H1 (cell line): Measurements from ENCODE around the gene SEC14L3. TPM values are rescaled to one million over a fixed set of nuclear protein-coding genes. Genes with fewer than 3 reads are reported as not detected.

Experiments used
- CTCF ChIA-PET: fragments of 300-600 bp; sonication (Branson Sonifier 250); formaldehyde crosslinking; loops from one replicate; lab custom pipeline; 2021; ENCODE audit not compliant: partially characterized antibody; lab: Charles Lee
- POLR2A ChIA-PET: fragments of 300-600 bp; sonication (Branson Sonifier 250); formaldehyde crosslinking; loops from one replicate; lab custom pipeline; 2021; ENCODE audit warnings: inconsistent platforms; ENCODE audit not compliant: partially characterized antibody; lab: Charles Lee
- DNase-seq, 2 experiments: peaks; one replicate each; pipeline versions ENCODE4 v3.0.0 to v3.0.0-alpha.2; 2010 to 2022; ENCODE audit warnings: low spot score in 2 of 2, low read depth in 1 of 2, mixed read lengths in 1 of 2
- FAIRE-seq: peaks from 2 replicates; lab custom pipeline; 2011; peaks lifted over from hg19 to GRCh38; lab: Jason Lieb, UNC
- H2AFZ ChIP-seq: 2 replicates; pipeline ENCODE4 v1.8.1; 2012; ENCODE audit warnings: low read length, inconsistent platforms
- H2AK5ac ChIP-seq: 2 replicates; pipeline ENCODE4 v1.6.1; 2013; ENCODE audit warnings: low read depth, low read length
- H2BK120ac ChIP-seq: replicated peaks from 2 replicates; pipeline ENCODE3; 2013; ENCODE audit warnings: low read depth, low read length, inconsistent platforms
- H2BK12ac ChIP-seq: 2 replicates; pipeline ENCODE4 v1.6.1; 2013; ENCODE audit warnings: low read depth, low read length
- H2BK15ac ChIP-seq: 2 replicates; pipeline ENCODE4 v1.6.1; 2013; ENCODE audit warnings: low read length
- H2BK20ac ChIP-seq: 2 replicates; pipeline ENCODE4 v1.6.1; 2013; ENCODE audit warnings: low read length
- H2BK5ac ChIP-seq: 2 replicates; pipeline ENCODE4 v1.6.1; 2013; ENCODE audit warnings: low read depth, low read length
- H3K14ac ChIP-seq: 2 replicates; pipeline ENCODE4 v1.6.1; 2013; ENCODE audit warnings: inconsistent platforms; ENCODE audit not compliant: insufficient read length
- H3K18ac ChIP-seq: 2 replicates; pipeline ENCODE4 v1.6.1; 2013; ENCODE audit warnings: low read length; ENCODE audit errors: extremely low read depth
- H3K23ac ChIP-seq: 2 replicates; pipeline ENCODE4 v1.6.1; 2013; ENCODE audit warnings: inconsistent platforms; ENCODE audit not compliant: insufficient read length
- H3K23me2 ChIP-seq: 2 replicates; pipeline ENCODE4 v1.6.1; 2013; ENCODE audit warnings: low read depth, low read length
- H3K27ac ChIP-seq: 2 replicates; pipeline ENCODE4 v1.6.1; 2011; ENCODE audit warnings: low read depth, low read length, inconsistent platforms
- H3K27me3 ChIP-seq, 4 experiments: replicated peaks in 1 of 4; 1 replicate in 1 of 4; 2 replicates in 3 of 4; pipeline versions ENCODE4 v1.6.1 to v1.8.1; 2011 to 2013; ENCODE audit warnings: low read length in 3 of 4, mild to moderate bottlenecking in 3 of 4, inconsistent platforms in 2 of 4, mixed read lengths in 2 of 4, moderate library complexity in 1 of 4; ENCODE audit not compliant: control insufficient read depth in 3 of 4, insufficient read depth in 3 of 4; ENCODE audit errors: extremely low read depth in 1 of 4
- H3K36me3 ChIP-seq, 4 experiments: 2 replicates each; pipeline versions ENCODE4 v1.6.1 to v1.8.1; 2011 to 2013; ENCODE audit warnings: mild to moderate bottlenecking in 4 of 4, low read length in 3 of 4, moderate library complexity in 2 of 4, control low read depth in 1 of 4, inconsistent platforms in 1 of 4; ENCODE audit not compliant: insufficient read depth in 4 of 4, control insufficient read depth in 2 of 4
- H3K4ac ChIP-seq: replicated peaks from 2 replicates; pipeline ENCODE3; 2013; ENCODE audit warnings: low read length, low read depth, mixed read lengths, inconsistent platforms; ENCODE audit not compliant: insufficient read length
- H3K4me1 ChIP-seq, 4 experiments: replicated peaks in 1 of 4; 1 replicate in 1 of 4; 2 replicates in 3 of 4; pipeline versions ENCODE4 v1.6.1 to v1.8.1; 2011 to 2013; ENCODE audit warnings: low read length in 3 of 4, inconsistent platforms in 2 of 4, mixed read lengths in 1 of 4; ENCODE audit not compliant: insufficient read depth in 4 of 4, control insufficient read depth in 3 of 4
- H3K4me2 ChIP-seq, 2 experiments: 2 replicates each; pipeline versions ENCODE4 v1.6.1 to v1.8.1; 2011 to 2013; ENCODE audit warnings: low read depth in 2 of 2, low read length in 2 of 2, control low read depth in 1 of 2, inconsistent platforms in 1 of 2, mild to moderate bottlenecking in 1 of 2; ENCODE audit not compliant: insufficient read depth in 1 of 2
- H3K4me3 ChIP-seq, 4 experiments: fragments of 200-600, 300-600 bp in 1 of 4; sonication (generic), shearing (Covaris generic), sonication (Bioruptor Twin) in 1 of 4; 2 replicates each; pipeline versions ENCODE4 v1.5.1 to v1.8.1; 2011 to 2016; ENCODE audit warnings: low read length in 4 of 4, low read depth in 3 of 4, control low read depth in 2 of 4, inconsistent platforms in 2 of 4, mild to moderate bottlenecking in 2 of 4, mixed read lengths in 1 of 4, moderate library complexity in 1 of 4; ENCODE audit not compliant: insufficient read depth in 2 of 4; ENCODE audit errors: extremely low read depth in 1 of 4
- H3K56ac ChIP-seq: replicated peaks from 2 replicates; pipeline ENCODE3; 2013; ENCODE audit warnings: low read depth, mild to moderate bottlenecking, mixed read lengths, low read length, inconsistent platforms; ENCODE audit not compliant: insufficient read length
- H3K79me1 ChIP-seq: 2 replicates; pipeline ENCODE4 v1.6.1; 2013; ENCODE audit warnings: low read depth, low read length, control low read depth
- H3K79me2 ChIP-seq, 2 experiments: 2 replicates each; pipeline versions ENCODE4 v1.6.1 to v1.8.1; 2012 to 2013; ENCODE audit warnings: low read length in 2 of 2, mild to moderate bottlenecking in 2 of 2, inconsistent platforms in 1 of 2; ENCODE audit not compliant: insufficient read depth in 2 of 2, control insufficient read depth in 1 of 2
- H3K9ac ChIP-seq, 4 experiments: replicated peaks in 1 of 4; 1 replicate in 1 of 4; 2 replicates in 3 of 4; pipeline versions ENCODE4 v1.6.1 to v1.8.1; 2011 to 2013; ENCODE audit warnings: low read depth in 3 of 4, low read length in 3 of 4, control low read depth in 2 of 4, mild to moderate bottlenecking in 2 of 4, moderate library complexity in 2 of 4, inconsistent platforms in 1 of 4; ENCODE audit errors: extremely low read depth in 1 of 4
- H3K9me3 ChIP-seq, 2 experiments: 2 replicates each; pipeline versions ENCODE4 v1.6.1 to v1.8.1; 2012 to 2013; ENCODE audit warnings: mild to moderate bottlenecking in 2 of 2, moderate library complexity in 2 of 2, control low read depth in 1 of 2, inconsistent platforms in 1 of 2, low read depth in 1 of 2, low read length in 1 of 2, mixed read lengths in 1 of 2; ENCODE audit not compliant: insufficient read depth in 2 of 2
- H4K20me1 ChIP-seq, 2 experiments: replicated peaks in 1 of 2; 2 replicates each; pipeline versions ENCODE3 to v1.8.1; 2011 to 2013; ENCODE audit warnings: inconsistent platforms in 2 of 2, low read length in 2 of 2, mild to moderate bottlenecking in 1 of 2; ENCODE audit not compliant: insufficient read depth in 2 of 2, control insufficient read depth in 1 of 2
- H4K5ac ChIP-seq: 2 replicates; pipeline ENCODE4 v1.6.1; 2013; ENCODE audit warnings: low read length, low read depth, mixed read lengths, inconsistent platforms; ENCODE audit not compliant: insufficient read length
- H4K8ac ChIP-seq: 2 replicates; pipeline ENCODE4 v1.8.0; 2013; ENCODE audit warnings: mild to moderate bottlenecking, moderate library complexity, low read length, inconsistent platforms; ENCODE audit not compliant: insufficient read depth; ENCODE audit errors: extremely low read depth
- H4K91ac ChIP-seq: replicated peaks from 2 replicates; pipeline ENCODE3; 2013; ENCODE audit warnings: low read length, mixed read lengths, inconsistent platforms; ENCODE audit not compliant: insufficient read length
- CREB1 ChIP-seq: IDR thresholded peaks from 2 replicates; pipeline ENCODE4 v1.6.1; 2012; ENCODE audit warnings: inconsistent platforms
- EP300 ChIP-seq, 2 experiments: IDR thresholded peaks; 1 replicate in 1 of 2; 2 replicates in 1 of 2; pipeline ENCODE4 v1.6.1; 2011 to 2012; ENCODE audit warnings: low read depth in 2 of 2, low read length in 2 of 2, mild to moderate bottlenecking in 2 of 2, borderline replicate concordance in 1 of 2, inconsistent platforms in 1 of 2, moderate library complexity in 1 of 2
- HDAC2 ChIP-seq, 2 experiments: fragments of 300-600 bp in 1 of 2; sonication (generic) in 1 of 2; IDR thresholded peaks; 2 replicates each; pipeline ENCODE4 v1.6.1; 2011 to 2012; ENCODE audit warnings: low read depth in 2 of 2, low read length in 2 of 2, mild to moderate bottlenecking in 2 of 2, moderate library complexity in 2 of 2, borderline replicate concordance in 1 of 2, inconsistent platforms in 1 of 2
- JUN ChIP-seq: IDR thresholded peaks from 2 replicates; pipeline ENCODE4 v1.6.1; 2011; ENCODE audit warnings: low read depth, mild to moderate bottlenecking, improper control_type of control experiment, low read length
- KDM5A ChIP-seq: fragments of 200-600 bp; IDR thresholded peaks from 2 replicates; pipeline ENCODE4 v1.7.1; 2012; ENCODE audit warnings: mild to moderate bottlenecking, low read length, inconsistent platforms, mixed read lengths
- SIN3A ChIP-seq, 2 experiments: IDR thresholded peaks in 1 of 2; conservative IDR thresholded peaks in 1 of 2; 2 replicates each; pipeline ENCODE4 v1.6.1; 2011 to 2012; ENCODE audit warnings: low read length in 2 of 2, improper control_type of control experiment in 1 of 2, low read depth in 1 of 2, mild to moderate bottlenecking in 1 of 2
- SIX5 ChIP-seq: IDR thresholded peaks from 2 replicates; pipeline ENCODE4 v1.6.1; 2011; ENCODE audit warnings: mild to moderate bottlenecking, low read depth, low read length
- SP1 ChIP-seq: IDR thresholded peaks from 2 replicates; pipeline ENCODE4 v1.6.1; 2011; ENCODE audit warnings: low read depth, low read length
- SP4 ChIP-seq: IDR thresholded peaks from 2 replicates; pipeline ENCODE4 v1.6.1; 2012; ENCODE audit warnings: low read length, inconsistent platforms
- TBP ChIP-seq: IDR thresholded peaks from 2 replicates; pipeline ENCODE4 v1.6.1; 2011; ENCODE audit warnings: low read depth, low read length, improper control_type of control experiment
- ZNF274 ChIP-seq: IDR thresholded peaks from 2 replicates; pipeline ENCODE4 v1.7.0; 2012; ENCODE audit warnings: low read length, borderline replicate concordance; ENCODE audit errors: extremely low read depth
- WGBS, 2 experiments: shearing (Covaris generic) in 1 of 2; methylation state at CpG; one replicate each; pipeline versions ENCODE4 v1.1.6 to v1.1.7; 2013 to 2015; ENCODE audit warnings: low lambda C conversion rate in 2 of 2, mixed read lengths in 2 of 2, inconsistent platforms in 1 of 2, low coverage in 1 of 2, missing lambda C conversion rate in 1 of 2; ENCODE audit not compliant: insufficient replicate concordance in 2 of 2, insufficient coverage in 1 of 2, insufficient read length in 1 of 2; ENCODE audit errors: extremely low coverage in 1 of 2, missing lambda C conversion rate in 1 of 2; 5-methylcytosine and 5-hydroxymethylcytosine counted together
- polyA plus RNA-seq, 7 experiments: library from polyadenylated mRNA; depleted of rRNA in 3 of 7; stranded (reverse) in 5 of 7; unstranded in 2 of 7; fragments of >200 nt in 5 of 7; fragments of 200-250 nt in 2 of 7; gene quantifications; 1 replicate in 5 of 7; 2 replicates in 1 of 7; 4 replicates in 1 of 7; pipeline versions ENCODE4 v1.2.1 to v1.2.3, GENCODE V29; 2011 to 2013; ENCODE audit warnings: missing spikeins in 2 of 7, mixed read lengths in 2 of 7
- total RNA-seq: library from RNA; stranded (reverse); fragmentation: NEBNext Ultra II Directional; extraction: Animal tissue kit (Norgen Biotek cat#: 25700); gene quantifications from 2 replicates; pipeline ENCODE4 v1.2.1, GENCODE V29; 2021
- TF ChIP-seq, protein P1 (sequence below), 3 experiments: IDR thresholded peaks; 1 replicate in 2 of 3; 2 replicates in 1 of 3; pipeline versions ENCODE4 v1.5.1 to v1.6.1; 2011; ENCODE audit warnings: low read length in 3 of 3, mild to moderate bottlenecking in 3 of 3, inconsistent platforms in 2 of 3, low read depth in 1 of 3, moderate library complexity in 1 of 3; ENCODE audit not compliant: insufficient read depth in 1 of 3; ENCODE audit errors: control extremely low read depth in 1 of 3

Gene SEC14L3
- total and polyA plus RNA-seq, 2 of the 8 experiments (the other 6 are each of a cell fraction or from before 2014, with no cell fraction given), result not detected

DNA sequence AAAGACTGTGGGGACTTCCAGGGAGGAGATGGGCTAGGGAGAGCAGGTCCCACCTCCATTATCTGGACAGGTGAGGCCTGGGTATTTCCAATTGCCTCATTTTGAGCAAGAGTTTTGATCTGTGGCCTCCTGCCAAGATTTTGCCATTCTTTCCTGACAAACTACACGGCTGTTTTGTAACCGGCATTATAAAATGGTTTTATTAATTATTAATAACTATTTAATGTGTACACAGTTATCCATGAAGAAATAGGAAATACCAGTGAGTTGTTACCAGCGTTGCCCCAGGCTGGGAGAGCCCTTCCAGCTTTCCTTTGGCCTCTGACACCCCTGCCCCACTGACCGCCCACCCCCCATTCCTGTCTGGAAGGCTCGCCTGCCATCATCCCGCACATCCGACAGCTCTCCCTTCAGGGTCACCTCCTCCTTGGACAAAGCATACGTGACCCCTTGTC, 14.9 kb upstream of the SEC14L3 start:
- no peak overlapping the region for H3K4me2 ChIP-seq
- TF ChIP-seq SIX5, result no peak
- TF ChIP-seq, protein P1, sequence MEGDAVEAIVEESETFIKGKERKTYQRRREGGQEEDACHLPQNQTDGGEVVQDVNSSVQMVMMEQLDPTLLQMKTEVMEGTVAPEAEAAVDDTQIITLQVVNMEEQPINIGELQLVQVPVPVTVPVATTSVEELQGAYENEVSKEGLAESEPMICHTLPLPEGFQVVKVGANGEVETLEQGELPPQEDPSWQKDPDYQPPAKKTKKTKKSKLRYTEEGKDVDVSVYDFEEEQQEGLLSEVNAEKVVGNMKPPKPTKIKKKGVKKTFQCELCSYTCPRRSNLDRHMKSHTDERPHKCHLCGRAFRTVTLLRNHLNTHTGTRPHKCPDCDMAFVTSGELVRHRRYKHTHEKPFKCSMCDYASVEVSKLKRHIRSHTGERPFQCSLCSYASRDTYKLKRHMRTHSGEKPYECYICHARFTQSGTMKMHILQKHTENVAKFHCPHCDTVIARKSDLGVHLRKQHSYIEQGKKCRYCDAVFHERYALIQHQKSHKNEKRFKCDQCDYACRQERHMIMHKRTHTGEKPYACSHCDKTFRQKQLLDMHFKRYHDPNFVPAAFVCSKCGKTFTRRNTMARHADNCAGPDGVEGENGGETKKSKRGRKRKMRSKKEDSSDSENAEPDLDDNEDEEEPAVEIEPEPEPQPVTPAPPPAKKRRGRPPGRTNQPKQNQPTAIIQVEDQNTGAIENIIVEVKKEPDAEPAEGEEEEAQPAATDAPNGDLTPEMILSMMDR (IDR thresholded peaks at IDR 0.05; ENCODE audit: control extremely low read depth in 1 of 3, insufficient read depth in 1 of 3, low read depth in 1 of 3, low read length in 3 of 3), result no peak
- no peak for TF ChIP-seq HDAC2 (IDR thresholded peaks at IDR 0.05; ENCODE audit: borderline replicate concordance in 1 of 2, low read depth in 2 of 2, low read length in 2 of 2)
- TF ChIP-seq SIN3A (conservative IDR thresholded peaks at IDR 0.05 in 1 of 2, IDR thresholded peaks at IDR 0.05 in 1 of 2; ENCODE audit: low read depth in 1 of 2, low read length in 2 of 2), result no peak
- no peak for TF ChIP-seq ZNF274
- TF ChIP-seq CREB1, result no peak
- TF ChIP-seq SP1, result no peak
- TF ChIP-seq EP300 (IDR thresholded peaks at IDR 0.05; ENCODE audit: borderline replicate concordance in 1 of 2, low read depth in 2 of 2, low read length in 2 of 2), result no peak
- no peak for TF ChIP-seq KDM5A
- no peak for TF ChIP-seq SP4
- no peak for TF ChIP-seq TBP
- TF ChIP-seq JUN, result no peak

More for the DNA sequence above, 14.9 kb upstream of the SEC14L3 start:
- Histone ChIP-seq H3K23ac (no peak overlapping the region), H3K4me1 (no peaks in the 10 kb centered on the region; a peak in 1 of 7 replicates), H3K23me2 (no peaks in the 10 kb centered on the region), H3K14ac (no peak overlapping the region), H4K8ac (no peak overlapping the region), H3K27me3 (no peaks in the 10 kb centered on the region), H3K4ac (no peak overlapping the region), H3K9me3 (no peaks in the 10 kb centered on the region), H2BK20ac (no peak overlapping the region), H3K36me3 (no peaks in the 10 kb centered on the region), H4K5ac (no peak overlapping the region), H3K79me2 (no peaks in the 10 kb centered on the region), H3K9ac (no peak overlapping the region), H2BK15ac (no peak overlapping the region), H3K56ac (no peak overlapping the region), H3K79me1 (no peaks in the 10 kb centered on the region), H2AFZ (no peak overlapping the region), H2BK5ac (no peak overlapping the region), H2BK12ac (no peak overlapping the region), H2AK5ac (no peak overlapping the region), H4K91ac (no peak overlapping the region), H3K27ac (no peak overlapping the region), H3K18ac (no peak overlapping the region), H2BK120ac (no peak overlapping the region), H4K20me1 (no peaks in the 10 kb centered on the region), H3K4me3 (no peak overlapping the region)
- ChIA-PET CTCF (interaction anchor here (0.9 to 4.8 kb wide), 14 partner anchors 9 to 120 kb away, joined by 3 to 69 read pairs (median 6); partner anchors contain the start of genes MTFP1 and SEC14L3), POLR2A (no interaction called here)
- no peak for FAIRE-seq
- no peak for DNase-seq
- 90% methylated on average over 8 of the region's 8 CpGs; no CpG with 5 or more reads in 1 of the 2 experiments for WGBS, 2 experiments
